T-helper 1 cell treated with Interleukin-12 subunit alpha and Interleukin-12 subunit beta and Interleukin-4 antibody, amounts not matched to agents 30 ng/mL and 1 ng/mL, for 36 hours (primary cell): ENCODE data around the gene MSS51. TPM values are rescaled to one million over a fixed set of nuclear protein-coding genes. Genes with fewer than 3 reads are reported as not detected.

Source experiments
- total RNA-seq: library from RNA; stranded (reverse); gene quantifications from 2 replicates; pipeline ENCODE4 v1.2.3, GENCODE V29; 2022

MSS51 gene
- total RNA-seq, 1 donor from 2014 or later = 3.8 TPM

Other genes starting within 250 kb of the MSS51 start
- gene DNAJC9, start 186.3 kb downstream of the MSS51 start, total RNA-seq = 47.2 and 47.6 TPM in 2 replicates
- gene MRPS16, start 180.9 kb downstream of the MSS51 start, total RNA-seq = 94.6 and 109 TPM in 2 replicates
- gene CFAP70, start 74.7 kb downstream of the MSS51 start, total RNA-seq = 0.44 and 0.49 TPM in 2 replicates
- 132 and 143 TPM in 2 replicates for gene ANXA7, start 19.5 kb downstream of the MSS51 start, total RNA-seq
- gene PPP3CB, start 62.5 kb upstream of the MSS51 start, total RNA-seq = 47.3 and 48.9 TPM in 2 replicates
- 4.0 and 4.1 TPM in 2 replicates for gene USP54, start 157.8 kb upstream of the MSS51 start, total RNA-seq
- not detected in 2 replicates for gene MYOZ1, start 207.9 kb upstream of the MSS51 start, total RNA-seq
- 0.10 TPM in 1 of 2 replicates, not detected in the other for gene SYNPO2L, start 222.5 kb upstream of the MSS51 start, total RNA-seq